Endothelial cell of umbilical vein (primary cell): ENCODE measurements around the gene MMP25. TPM values are rescaled to one million over a fixed set of nuclear protein-coding genes. Genes with fewer than 3 reads are reported as not detected.
A peak's percentile ranks its signal among the peaks of the same experiment; 100 is the strongest.

Experiments
- BruUV-seq: library from RNA; stranded (reverse); fragments of 400-500 nt; replicated peaks from 2 replicates; lab custom pipeline; 2021; lab: Mats Ljungman, UMichigan
- CTCF ChIA-PET: fragments of 300-600, 350-600 bp; sonication (Branson Sonifier 250); formaldehyde crosslinking; loops from one replicate; lab custom pipeline; 2021; ENCODE audit warnings: antibody characterized with exemption, inconsistent platforms; lab: Charles Lee
- POLR2A ChIA-PET: fragments of 300-600, 350-600 bp; sonication (Branson Sonifier 250); formaldehyde crosslinking; loops from one replicate; lab custom pipeline; 2021; ENCODE audit warnings: antibody characterized with exemption, inconsistent platforms; lab: Charles Lee
- DNase-seq: peaks from one replicate; pipeline ENCODE4 v3.0.0-alpha.2; 2011; ENCODE audit warnings: low read depth, low spot score
- FAIRE-seq: peaks from 2 replicates; lab custom pipeline; 2011; peaks lifted over from hg19 to GRCh38; lab: Jason Lieb, UNC
- H2AFZ ChIP-seq: 2 replicates; pipeline ENCODE4 v1.6.0; 2012; ENCODE audit warnings: low read depth, low read length, control low read depth, inconsistent platforms
- H3K27ac ChIP-seq: 2 replicates; pipeline ENCODE4 v1.5.1; 2011; ENCODE audit warnings: low read depth, mild to moderate bottlenecking, control low read depth, low read length, moderate library complexity; ENCODE audit not compliant: insufficient read depth
- H3K27me3 ChIP-seq, 2 experiments: 2 replicates each; pipeline versions ENCODE4 v1.6.0 to v1.6.1; 2011; ENCODE audit warnings: low read length in 2 of 2, mixed read lengths in 1 of 2; ENCODE audit not compliant: control insufficient read depth in 2 of 2, insufficient read depth in 2 of 2
- H3K36me3 ChIP-seq, 2 experiments: 2 replicates in 1 of 2; 3 replicates in 1 of 2; pipeline ENCODE4 v1.5.1; 2011; ENCODE audit warnings: low read length in 2 of 2, mild to moderate bottlenecking in 1 of 2, moderate library complexity in 1 of 2; ENCODE audit not compliant: control insufficient read depth in 2 of 2, insufficient read depth in 2 of 2; ENCODE audit errors: extremely low read depth in 1 of 2
- H3K4me1 ChIP-seq: 3 replicates; pipeline ENCODE4 v1.5.1; 2011; ENCODE audit warnings: mild to moderate bottlenecking, low read length; ENCODE audit not compliant: control insufficient read depth, insufficient read depth; ENCODE audit errors: extremely low read depth
- H3K4me2 ChIP-seq: 2 replicates; pipeline ENCODE4 v1.6.1; 2011; ENCODE audit warnings: low read length, control low read depth, mixed read lengths; ENCODE audit not compliant: insufficient read depth
- H3K4me3 ChIP-seq, 3 experiments: fragments of 200-600 bp in 1 of 3; sonication (generic), shearing (Covaris generic) in 1 of 3; replicated peaks in 1 of 3; 2 replicates each; pipeline ENCODE4 v1.5.1; 2011 to 2016; ENCODE audit warnings: control low read depth in 3 of 3, low read length in 3 of 3, mild to moderate bottlenecking in 2 of 3, inconsistent platforms in 1 of 3, low read depth in 1 of 3, moderate library complexity in 1 of 3; ENCODE audit not compliant: insufficient read depth in 1 of 3
- H3K79me2 ChIP-seq: 2 replicates; pipeline ENCODE4 v1.6.0; 2012; ENCODE audit warnings: low read length, inconsistent platforms; ENCODE audit not compliant: control insufficient read depth, insufficient read depth
- H3K9ac ChIP-seq: replicated peaks from 2 replicates; pipeline ENCODE3; 2011; ENCODE audit warnings: low read length, control low read depth; ENCODE audit not compliant: insufficient read depth; ENCODE audit errors: extremely low read depth
- H3K9me1 ChIP-seq: replicated peaks from 3 replicates; pipeline ENCODE4 v1.6.0; 2011; ENCODE audit warnings: mild to moderate bottlenecking, low read length; ENCODE audit not compliant: control insufficient read depth, insufficient read depth; ENCODE audit errors: extremely low read depth
- H3K9me3 ChIP-seq: replicated peaks from 2 replicates; pipeline ENCODE4 v1.5.1; 2012; ENCODE audit warnings: low read length, inconsistent platforms; ENCODE audit not compliant: control insufficient read depth, insufficient read depth
- H4K20me1 ChIP-seq: replicated peaks from 2 replicates; pipeline ENCODE3; 2011; ENCODE audit warnings: mild to moderate bottlenecking, low read length; ENCODE audit not compliant: control insufficient read depth, insufficient read depth; ENCODE audit errors: extremely low read depth
- EZH2 ChIP-seq: IDR thresholded peaks from 2 replicates; pipeline ENCODE4 v1.6.1; 2012; ENCODE audit warnings: borderline replicate concordance, low read depth, mild to moderate bottlenecking, moderate library complexity, low read length, inconsistent platforms; ENCODE audit not compliant: severe bottlenecking
- FOS ChIP-seq: IDR thresholded peaks from 2 replicates; pipeline ENCODE4 v1.6.1; 2011; ENCODE audit warnings: mild to moderate bottlenecking, low read length, moderate library complexity, borderline replicate concordance; ENCODE audit not compliant: insufficient read depth
- GATA2 ChIP-seq: IDR thresholded peaks from 2 replicates; pipeline ENCODE4 v1.7.0; 2011; ENCODE audit warnings: low read depth, mild to moderate bottlenecking, moderate library complexity, mixed read lengths, low read length; ENCODE audit not compliant: insufficient read length, insufficient read depth
- JUN ChIP-seq: IDR thresholded peaks from 2 replicates; pipeline ENCODE4 v1.6.1; 2011; ENCODE audit warnings: borderline replicate concordance, low read depth; ENCODE audit not compliant: insufficient read length, insufficient read depth
- MYC ChIP-seq: IDR thresholded peaks from one replicate; pipeline ENCODE4 v1.6.1; 2011; ENCODE audit warnings: mild to moderate bottlenecking, low read depth, low read length
- POLR2A ChIP-seq: IDR thresholded peaks from 2 replicates; pipeline ENCODE4 v1.6.1; 2012; ENCODE audit warnings: low read depth, mild to moderate bottlenecking, control low read depth, low read length
- POLR2AphosphoS5 ChIP-seq: IDR thresholded peaks from 2 replicates; pipeline ENCODE4 v1.6.1; 2012; ENCODE audit warnings: low read depth, mild to moderate bottlenecking, control low read depth, low read length, moderate library complexity; ENCODE audit not compliant: insufficient read depth
- dilution Hi-C: fragments of 300-500 bp; cut with MboI; formaldehyde crosslinking; loops from one replicate; pipeline ENCODE4 v1.15.0; 2019; ENCODE audit warnings: low sequenced_read_pairs; ENCODE audit not compliant: extremely low pct_ligation_motif_present
- intact Hi-C: fragments of 100-400 bp; cut with micrococcal nuclease; formaldehyde crosslinking; loops from one replicate; pipeline ENCODE4 v1.10.0; 2022
- polyA plus RNA-seq, 4 experiments: library from polyadenylated mRNA; depleted of rRNA in 3 of 4; stranded (reverse) in 3 of 4; unstranded in 1 of 4; fragments of >200 nt; gene quantifications; 2 replicates each; pipeline versions ENCODE4 v1.2.1 to v1.2.3, GENCODE V29; 2011 to 2012; ENCODE audit warnings: missing spikeins in 1 of 4
- total RNA-seq: library from RNA; stranded (reverse); gene quantifications from 2 replicates; pipeline ENCODE4 v1.2.3, GENCODE V29; 2021
- TF ChIP-seq, protein P1 (sequence below): IDR thresholded peaks from 2 replicates; pipeline ENCODE4 v1.6.1; 2011; ENCODE audit not compliant: insufficient read depth, insufficient read length
- TF ChIP-seq, protein P2 (sequence below), 2 donors: IDR thresholded peaks; 1 replicate in 1 of 2; 2 replicates in 1 of 2; pipeline ENCODE4 v1.5.1; 2011; ENCODE audit warnings: low read length in 2 of 2, mild to moderate bottlenecking in 2 of 2, moderate library complexity in 2 of 2, control low read depth in 1 of 2, inconsistent platforms in 1 of 2, low read depth in 1 of 2; ENCODE audit not compliant: insufficient read depth in 1 of 2; ENCODE audit errors: extremely low read depth in 1 of 2

The MMP25 gene
- total and polyA plus RNA-seq, 2 donors (not counting 3 experiments of a cell fraction or from before 2014, with no cell fraction given) = 0.08 to 0.35 TPM

DNA sequence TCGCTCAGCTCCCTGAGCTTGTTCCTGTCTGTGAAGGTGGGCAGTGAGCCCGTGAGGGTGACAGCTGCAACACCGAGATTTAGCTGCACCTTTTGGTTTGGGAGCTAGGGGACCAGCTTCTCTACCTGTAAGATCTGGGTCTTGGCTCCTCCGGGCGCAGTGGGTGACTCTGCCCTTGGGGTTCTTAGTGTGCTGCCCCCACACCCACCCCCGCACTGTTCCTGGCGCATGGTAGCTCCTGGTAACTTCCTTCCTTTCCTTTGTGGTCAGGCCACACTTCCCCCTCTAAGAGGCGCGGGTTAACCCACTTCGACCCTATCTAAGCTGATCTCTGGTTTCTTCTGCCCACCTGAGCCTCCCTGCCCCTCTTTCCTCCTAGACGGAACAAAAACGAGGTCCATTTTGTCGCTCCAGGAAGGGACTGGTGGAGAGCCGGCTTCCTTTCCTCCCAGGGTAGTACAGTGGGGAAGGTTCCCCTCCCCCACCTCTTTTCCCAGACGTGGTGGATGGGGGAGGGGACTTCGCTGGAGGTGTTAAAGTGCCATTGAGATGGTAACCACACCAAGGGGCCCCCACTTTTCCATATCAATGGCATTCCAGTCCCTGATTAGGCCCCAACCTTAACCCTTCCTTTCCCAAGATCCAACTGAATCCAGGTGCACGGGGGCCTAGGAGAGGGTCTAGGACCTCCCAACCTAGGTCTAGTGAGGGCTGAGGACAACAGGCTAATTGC, 38.2 kb upstream of the MMP25 start:
- BruUV-seq = no TSS peak
- dilution Hi-C loops = no loop called here
- H3K79me2 ChIP-seq = no peaks in the 10 kb centered on the region
- intact Hi-C loops = no loop called here
- no peak for FAIRE-seq
- CTCF ChIA-PET = interaction anchor here (1.7 to 1.8 kb wide), 3 partner anchors 12 to 24 kb away, joined by 6 to 10 read pairs (median 8); partner anchors contain the start of gene TNFRSF12A
- no peaks in the 10 kb centered on the region for H3K9me1 ChIP-seq
- H2AFZ ChIP-seq = peak overlapping the region; percentile 77
- H3K27me3 ChIP-seq = peaks cover 14 to 15% of the 10 kb centered on the region in 2 experiments
- peak; percentile 22 for TF ChIP-seq GATA2
- TF ChIP-seq FOS = no peak
- POLR2A ChIA-PET = interaction anchor here (1.8 kb wide), 1 partner anchor 12 kb away, joined by 11 read pairs; the partner anchor contains the start of gene TNFRSF12A
- H4K20me1 ChIP-seq = no peaks in the 10 kb centered on the region
- H3K27ac ChIP-seq = no peak overlapping the region
- H3K4me2 ChIP-seq = peak overlapping the region; percentile 50
- no peak for DNase-seq
- no peaks in the 10 kb centered on the region for H3K36me3 ChIP-seq
- H3K9ac ChIP-seq = no peak overlapping the region
- H3K4me3 ChIP-seq = no peak overlapping the region
- no peaks in the 10 kb centered on the region for H3K9me3 ChIP-seq
- peaks cover 16% of the 10 kb centered on the region for H3K4me1 ChIP-seq

DNA sequence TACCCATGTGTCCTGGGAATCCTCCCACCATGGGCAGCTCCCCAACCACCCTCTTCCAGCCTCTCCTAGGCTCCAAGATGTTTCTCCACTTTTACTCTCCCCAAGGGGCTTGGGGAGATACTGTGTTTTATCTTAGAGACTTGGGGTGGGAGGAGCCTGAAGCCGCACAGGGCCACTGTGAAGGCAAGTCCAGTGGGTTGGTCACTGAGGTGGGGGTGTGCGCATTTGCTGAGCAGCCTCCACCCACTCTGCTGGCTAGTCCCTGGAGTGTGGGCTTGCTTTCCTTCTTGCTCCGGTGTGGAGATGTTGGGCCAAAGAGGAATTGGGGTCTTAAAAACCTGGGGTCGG, 37.7 kb upstream of the MMP25 start:
- H3K4me1 ChIP-seq = peaks cover 16% of the 10 kb centered on the region
- H3K4me3 ChIP-seq = no peak overlapping the region
- H3K9ac ChIP-seq = no peak overlapping the region
- no peak overlapping the region for H3K27ac ChIP-seq
- ChIA-PET POLR2A (interaction anchor here (1.8 kb wide), 1 partner anchor 12 kb away, joined by 11 read pairs; the partner anchor contains the start of gene TNFRSF12A), CTCF (interaction anchor here (1.7 to 1.8 kb wide), 3 partner anchors 11 to 23 kb away, joined by 6 to 10 read pairs (median 8); partner anchors contain the start of gene TNFRSF12A)
- DNase-seq = no peak
- H3K9me3 ChIP-seq = no peaks in the 10 kb centered on the region
- no peak overlapping the region for H2AFZ ChIP-seq
- no TSS peak for BruUV-seq
- TF ChIP-seq, protein P1, sequence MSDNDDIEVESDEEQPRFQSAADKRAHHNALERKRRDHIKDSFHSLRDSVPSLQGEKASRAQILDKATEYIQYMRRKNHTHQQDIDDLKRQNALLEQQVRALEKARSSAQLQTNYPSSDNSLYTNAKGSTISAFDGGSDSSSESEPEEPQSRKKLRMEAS = no peak
- TF ChIP-seq JUN (no peak), POLR2A (no peak), GATA2 (no peak), FOS (no peak), MYC (no peak), EZH2 (no peak), POLR2AphosphoS5 (no peak)
- TF ChIP-seq, protein P2, sequence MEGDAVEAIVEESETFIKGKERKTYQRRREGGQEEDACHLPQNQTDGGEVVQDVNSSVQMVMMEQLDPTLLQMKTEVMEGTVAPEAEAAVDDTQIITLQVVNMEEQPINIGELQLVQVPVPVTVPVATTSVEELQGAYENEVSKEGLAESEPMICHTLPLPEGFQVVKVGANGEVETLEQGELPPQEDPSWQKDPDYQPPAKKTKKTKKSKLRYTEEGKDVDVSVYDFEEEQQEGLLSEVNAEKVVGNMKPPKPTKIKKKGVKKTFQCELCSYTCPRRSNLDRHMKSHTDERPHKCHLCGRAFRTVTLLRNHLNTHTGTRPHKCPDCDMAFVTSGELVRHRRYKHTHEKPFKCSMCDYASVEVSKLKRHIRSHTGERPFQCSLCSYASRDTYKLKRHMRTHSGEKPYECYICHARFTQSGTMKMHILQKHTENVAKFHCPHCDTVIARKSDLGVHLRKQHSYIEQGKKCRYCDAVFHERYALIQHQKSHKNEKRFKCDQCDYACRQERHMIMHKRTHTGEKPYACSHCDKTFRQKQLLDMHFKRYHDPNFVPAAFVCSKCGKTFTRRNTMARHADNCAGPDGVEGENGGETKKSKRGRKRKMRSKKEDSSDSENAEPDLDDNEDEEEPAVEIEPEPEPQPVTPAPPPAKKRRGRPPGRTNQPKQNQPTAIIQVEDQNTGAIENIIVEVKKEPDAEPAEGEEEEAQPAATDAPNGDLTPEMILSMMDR (IDR thresholded peaks at IDR 0.05; ENCODE audit: extremely low read depth in 1 of 2, insufficient read depth in 1 of 2, low read depth in 1 of 2, low read length in 2 of 2) = no peak
- H3K27me3 ChIP-seq = peaks cover 19 to 20% of the 10 kb centered on the region in 2 experiments
- dilution Hi-C loops (no loop called here), intact Hi-C loops (no loop called here)
- no peaks in the 10 kb centered on the region for H3K9me1 ChIP-seq
- H3K36me3 ChIP-seq = no peaks in the 10 kb centered on the region
- no peak for FAIRE-seq
- no peaks in the 10 kb centered on the region for H3K79me2 ChIP-seq
- H4K20me1 ChIP-seq = no peaks in the 10 kb centered on the region
- no peak overlapping the region for H3K4me2 ChIP-seq
